Smooth muscle cell (in vitro differentiated cells): ENCODE measurements around the gene FLNC. TPM values are rescaled to one million over a fixed set of nuclear protein-coding genes. Genes with fewer than 3 reads are reported as not detected.

Experiments
- DNase-seq: peaks from one replicate; lab custom pipeline; 2025; ENCODE audit not compliant: unreplicated experiment; lab: John Stamatoyannopoulos, UW
- H2AFZ ChIP-seq: fragments of 200-600 bp; sonication (generic); 2 replicates; pipeline ENCODE4 v1.6.0; 2016; ENCODE audit warnings: antibody characterized with exemption, low read depth, mild to moderate bottlenecking
- H3F3A ChIP-seq: fragments of 200-600 bp; sonication (generic); 2 replicates; pipeline ENCODE4 v1.6.0; 2017; ENCODE audit warnings: antibody characterized with exemption, low read depth
- H3K27ac ChIP-seq: fragments of 200-600 bp; sonication (generic); 2 replicates; pipeline ENCODE4 v1.5.1; 2016; ENCODE audit warnings: low read depth, mild to moderate bottlenecking
- H3K27me3 ChIP-seq: fragments of 200-600 bp; sonication (generic); 2 replicates; pipeline ENCODE4 v1.6.1; 2016; ENCODE audit warnings: low read depth, mild to moderate bottlenecking
- H3K36me3 ChIP-seq: fragments of 200-600 bp; sonication (generic); 2 replicates; pipeline ENCODE4 v1.5.1; 2016; ENCODE audit warnings: low read depth
- H3K4me1 ChIP-seq: fragments of 200-600 bp; sonication (generic); 2 replicates; pipeline ENCODE4 v1.5.1; 2016; ENCODE audit warnings: low read depth
- H3K4me2 ChIP-seq: fragments of 200-600 bp; sonication (generic); 2 replicates; pipeline ENCODE4 v1.6.0; 2016; ENCODE audit warnings: mild to moderate bottlenecking
- H3K4me3 ChIP-seq: fragments of 200-600 bp; sonication (generic); 2 replicates; pipeline ENCODE4 v1.5.1; 2016; ENCODE audit warnings: mild to moderate bottlenecking
- H3K79me2 ChIP-seq: fragments of 200-600 bp; sonication (generic); 2 replicates; pipeline ENCODE4 v1.6.0; 2016; ENCODE audit warnings: low read depth, mild to moderate bottlenecking
- H3K9ac ChIP-seq: fragments of 200-600 bp; sonication (generic); 2 replicates; pipeline ENCODE4 v1.6.0; 2016; ENCODE audit warnings: low read depth
- H3K9me3 ChIP-seq: fragments of 200-600 bp; sonication (generic); replicated peaks from 2 replicates; pipeline ENCODE4 v1.5.1; 2016; ENCODE audit warnings: low read depth
- H4K20me1 ChIP-seq: fragments of 200-600 bp; sonication (generic); 2 replicates; pipeline ENCODE4 v1.6.0; 2016; ENCODE audit warnings: low read depth
- CTCF ChIP-seq: fragments of 200-600 bp; sonication (generic); IDR thresholded peaks from 2 replicates; pipeline ENCODE4 v1.5.1; 2017; ENCODE audit warnings: borderline replicate concordance, mild to moderate bottlenecking, antibody characterized with exemption; ENCODE audit not compliant: insufficient read depth, poor library complexity, severe bottlenecking
- WGBS: methylation state at CpG from one replicate; pipeline ENCODE4 v1.1.7; 2016; ENCODE audit warnings: low lambda C conversion rate; 5-methylcytosine and 5-hydroxymethylcytosine counted together
- polyA plus RNA-seq: library from polyadenylated mRNA; unstranded; fragments of >200 nt; fragmentation: Nextera tagmentation; extraction: Ambion mirVana; gene quantifications from 2 replicates; pipeline ENCODE4 v1.2.1, GENCODE V29; 2016
- total RNA-seq: library from RNA; depleted of rRNA; stranded (reverse); fragments of >200 nt; gene quantifications from 2 replicates; pipeline ENCODE4 v1.2.3, GENCODE V29; 2014

The FLNC gene
- total and polyA plus RNA-seq, 2 experiments from 2014 or later: 31.7 to 34.2 TPM

- Histone ChIP-seq H3K36me3 (no peaks in the 10 kb centered on the region), H3K27me3 (no peaks in the 10 kb centered on the region), H3K4me2 (no peak overlapping the region), H3K4me1 (peaks cover 31% of the 10 kb centered on the region), H3F3A (no peaks in the 10 kb centered on the region), H3K9me3 (no peaks in the 10 kb centered on the region), H4K20me1 (peaks cover 86% of the 10 kb centered on the region), H3K27ac (no peak overlapping the region), H2AFZ (no peak overlapping the region), H3K9ac (no peak overlapping the region), H3K4me3 (no peak overlapping the region), H3K79me2 (peaks cover 3% of the 10 kb centered on the region)
- no peak for DNase-seq
- no peak for TF ChIP-seq CTCF
- WGBS: 91% methylated on average over 14 of the region's 14 CpGs
These were observed 5.8 kb downstream of the FLNC start for GRCh38 chr7:128835790-128836641.

- H3K4me3 ChIP-seq: no peak overlapping the region
- H3K27me3 ChIP-seq: no peaks in the 10 kb centered on the region
- peaks cover 25% of the 10 kb centered on the region for H3K4me1 ChIP-seq
- no peaks in the 10 kb centered on the region for H3F3A ChIP-seq
- H3K27ac ChIP-seq: no peak overlapping the region
- no peak overlapping the region for H2AFZ ChIP-seq
- no peak overlapping the region for H3K9ac ChIP-seq
- WGBS: 98% methylated on average over 14 of the region's 14 CpGs
- no peak for DNase-seq
- peaks cover 90% of the 10 kb centered on the region for H4K20me1 ChIP-seq
- H3K79me2 ChIP-seq: no peaks in the 10 kb centered on the region
- H3K36me3 ChIP-seq: no peaks in the 10 kb centered on the region
- no peaks in the 10 kb centered on the region for H3K9me3 ChIP-seq
- no peak overlapping the region for H3K4me2 ChIP-seq
- no peak for TF ChIP-seq CTCF
These were observed 6.6 kb downstream of the FLNC start for GRCh38 chr7:128836729-128837348.

- Histone ChIP-seq H3K9me3 (no peaks in the 10 kb centered on the region), H2AFZ (no peak overlapping the region)
These were observed 7.3 kb downstream of the FLNC start for GRCh38 chr7:128837521-128837921.

More at GRCh38 chr7:128837521-128837921, 7.3 kb downstream of the FLNC start:
- H3K4me2 ChIP-seq: no peak overlapping the region
- WGBS: 99% methylated on average over 16 of the region's 16 CpGs
- no peak for DNase-seq
- no peaks in the 10 kb centered on the region for H3F3A ChIP-seq
- peaks cover 93% of the 10 kb centered on the region for H4K20me1 ChIP-seq
- H3K4me3 ChIP-seq: no peak overlapping the region
- no peak overlapping the region for H3K9ac ChIP-seq
- no peak overlapping the region for H3K27ac ChIP-seq
- H3K36me3 ChIP-seq: no peaks in the 10 kb centered on the region
- H3K79me2 ChIP-seq: no peaks in the 10 kb centered on the region
- H3K4me1 ChIP-seq: peaks cover 18% of the 10 kb centered on the region
- TF ChIP-seq CTCF: no peak
- H3K27me3 ChIP-seq: no peaks in the 10 kb centered on the region
